Gastroesophageal sphincter (tissue), 3 donors: ENCODE measurements around the gene GALNT10.

Source experiments
- CTCF ChIP-seq, 4 experiments: fragments of 200-600 bp in 2 of 4; fragments of 450-650 bp in 2 of 4; sonication (generic) in 1 of 4; IDR thresholded peaks; one replicate each; pipeline ENCODE4 v1.5.1; 2017 to 2019; ENCODE audit warnings: antibody characterized with exemption in 4 of 4, mild to moderate bottlenecking in 2 of 4, moderate library complexity in 2 of 4
- EP300 ChIP-seq: sonication (generic); formaldehyde crosslinking; IDR thresholded peaks from one replicate; pipeline ENCODE4 v1.6.1; 2017; ENCODE audit warnings: antibody characterized with exemption, mild to moderate bottlenecking
- POLR2A ChIP-seq, 2 donors: fragments of 450-650 bp; IDR thresholded peaks; one replicate each; pipeline ENCODE4 v1.6.1; 2017; ENCODE audit warnings: antibody characterized with exemption in 2 of 2, mild to moderate bottlenecking in 2 of 2, moderate library complexity in 1 of 2

GRCh38 chr5:154176181-154176580 is 14.4 kb upstream of the GALNT10 start:
- TF ChIP-seq EP300 (no peak), CTCF (IDR thresholded peaks at IDR 0.05) (no peak), POLR2A (IDR thresholded peaks at IDR 0.05) (no peak)
